Subcutaneous adipose tissue (tissue), 4 donors: ENCODE measurements around the gene PTPRC. TPM values are rescaled to one million over a fixed set of nuclear protein-coding genes. Genes with fewer than 3 reads are reported as not detected.

Experiments used
- total RNA-seq, 4 donors: library from RNA; depleted of rRNA; stranded (reverse); fragments of >200 nt; gene quantifications; one replicate each; pipeline ENCODE4 v1.1.0, GENCODE V29; 2016
- TF ChIP-seq, protein P1 (sequence below): fragments of 450-650 bp; IDR thresholded peaks from one replicate; pipeline ENCODE4 v1.5.1; 2016; ENCODE audit warnings: low read depth, mild to moderate bottlenecking, control low read depth, antibody characterized with exemption, moderate library complexity

PTPRC gene
- total RNA-seq, 4 donors from 2014 or later = 18.6 to 167 (median 59.8) TPM

- TF ChIP-seq, protein P1, sequence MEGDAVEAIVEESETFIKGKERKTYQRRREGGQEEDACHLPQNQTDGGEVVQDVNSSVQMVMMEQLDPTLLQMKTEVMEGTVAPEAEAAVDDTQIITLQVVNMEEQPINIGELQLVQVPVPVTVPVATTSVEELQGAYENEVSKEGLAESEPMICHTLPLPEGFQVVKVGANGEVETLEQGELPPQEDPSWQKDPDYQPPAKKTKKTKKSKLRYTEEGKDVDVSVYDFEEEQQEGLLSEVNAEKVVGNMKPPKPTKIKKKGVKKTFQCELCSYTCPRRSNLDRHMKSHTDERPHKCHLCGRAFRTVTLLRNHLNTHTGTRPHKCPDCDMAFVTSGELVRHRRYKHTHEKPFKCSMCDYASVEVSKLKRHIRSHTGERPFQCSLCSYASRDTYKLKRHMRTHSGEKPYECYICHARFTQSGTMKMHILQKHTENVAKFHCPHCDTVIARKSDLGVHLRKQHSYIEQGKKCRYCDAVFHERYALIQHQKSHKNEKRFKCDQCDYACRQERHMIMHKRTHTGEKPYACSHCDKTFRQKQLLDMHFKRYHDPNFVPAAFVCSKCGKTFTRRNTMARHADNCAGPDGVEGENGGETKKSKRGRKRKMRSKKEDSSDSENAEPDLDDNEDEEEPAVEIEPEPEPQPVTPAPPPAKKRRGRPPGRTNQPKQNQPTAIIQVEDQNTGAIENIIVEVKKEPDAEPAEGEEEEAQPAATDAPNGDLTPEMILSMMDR = no peak
Measured at GRCh38 chr1:198639671-198640143, 867 bp downstream of the PTPRC start.

DNA sequence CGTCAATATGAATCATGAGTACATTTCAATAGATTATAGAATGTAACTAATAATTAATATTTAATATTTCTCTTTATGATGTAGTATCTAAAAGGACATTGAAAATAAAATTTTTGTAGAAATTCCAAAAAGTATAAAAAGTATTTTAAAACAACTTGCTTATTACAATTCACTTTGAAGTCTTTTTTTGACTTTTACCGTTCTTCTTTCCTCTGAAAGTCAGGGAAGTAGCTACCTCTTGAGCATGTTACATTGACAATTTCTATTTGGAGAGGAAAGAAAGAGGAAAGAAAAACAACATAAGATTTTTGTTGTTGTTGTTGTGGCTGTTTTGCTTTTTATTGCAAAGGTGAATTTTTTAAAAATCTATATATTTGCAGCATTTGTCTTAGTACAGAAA lies 1.3 kb downstream of the PTPRC start:
- TF ChIP-seq, protein P1 = no peak

DNA sequence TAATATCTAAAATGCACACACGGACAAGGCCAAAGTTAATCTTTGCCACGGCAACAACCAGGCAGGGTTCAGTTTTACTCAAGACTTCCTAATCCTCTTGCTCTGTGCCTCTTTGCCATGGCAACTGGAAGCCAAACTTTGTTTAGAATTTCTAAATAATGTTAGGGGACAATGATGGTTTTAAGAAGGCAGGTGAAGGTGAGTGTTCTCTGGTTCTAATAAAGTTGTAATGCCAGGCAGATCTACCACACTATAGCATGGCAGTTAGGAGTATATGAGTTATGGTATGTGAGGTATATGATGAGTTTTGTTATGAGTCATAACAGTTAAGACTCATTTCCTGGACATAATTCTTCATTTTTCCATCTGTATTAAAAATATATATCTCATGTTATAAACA lies 2.7 kb downstream of the PTPRC start:
- TF ChIP-seq, protein P1 = no peak

GRCh38 chr1:198641966-198642668 lies 3.3 kb downstream of the PTPRC start:
- TF ChIP-seq, protein P1 = no peak

DNA sequence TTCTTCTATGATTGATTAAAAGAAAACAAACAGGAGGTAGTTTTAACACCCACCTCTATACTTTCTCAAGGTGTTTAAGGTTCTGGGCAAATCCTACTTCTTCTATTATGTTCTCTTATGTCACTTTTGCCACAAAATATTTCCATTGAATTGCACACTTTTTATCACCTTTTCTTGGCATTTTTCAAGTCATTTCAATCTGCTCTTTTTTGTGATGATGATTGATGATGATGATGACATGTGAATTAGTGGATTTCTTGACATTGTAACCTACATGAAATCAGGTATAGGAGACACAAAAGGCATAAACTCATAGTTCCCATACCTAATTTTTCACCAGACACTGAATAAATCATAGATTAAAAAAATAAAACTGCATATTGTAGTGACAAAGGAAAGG lies 4.1 kb downstream of the PTPRC start:
- TF ChIP-seq, protein P1 = no peak

DNA sequence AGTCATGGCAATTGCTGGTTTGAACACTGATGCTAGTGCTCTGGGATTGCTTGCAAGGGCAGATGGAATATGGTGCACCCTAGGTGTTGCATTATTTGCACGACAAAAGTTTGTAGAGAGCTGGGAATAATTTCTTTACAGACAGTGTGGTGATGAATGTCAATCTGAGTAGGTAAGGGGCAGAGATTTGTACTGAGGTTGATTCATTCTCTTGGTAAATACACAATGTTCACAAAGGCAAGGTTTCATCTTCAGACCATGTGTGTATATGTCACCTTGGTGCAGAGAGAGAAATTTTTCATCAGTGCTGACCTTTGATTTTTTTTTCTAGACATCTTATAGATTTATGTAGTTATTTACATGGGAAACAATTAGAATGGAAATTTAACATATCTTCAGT lies 5.0 kb downstream of the PTPRC start:
- TF ChIP-seq, protein P1 = no peak

DNA sequence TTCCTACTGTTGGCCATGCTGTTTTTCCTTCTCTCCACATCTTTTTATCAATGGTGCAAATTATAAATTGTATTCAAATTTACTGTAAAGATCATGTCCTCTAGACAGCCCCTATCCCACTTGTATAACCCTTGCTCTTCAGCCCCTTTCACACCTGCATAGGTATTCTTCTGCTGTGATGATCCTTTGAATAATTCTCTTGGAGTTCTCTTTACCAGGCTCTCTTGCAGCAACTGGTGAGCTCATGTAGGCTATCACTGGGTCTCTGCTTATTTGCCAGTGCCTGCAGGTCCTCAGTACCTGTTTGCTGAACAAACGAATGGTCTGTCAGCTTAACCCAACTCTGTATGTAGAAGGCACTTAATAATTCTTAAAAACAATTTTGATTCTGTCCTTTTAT lies 8.2 kb downstream of the PTPRC start:
- TF ChIP-seq, protein P1 = no peak
